Rectal smooth muscle tissue (tissue), 1 donor: ENCODE measurements around the gene DCLK3.

ENCODE experiments used
- H3K27ac ChIP-seq: one replicate; pipeline ENCODE4 v1.7.0; 2013; ENCODE audit warnings: low read depth, low read length, inconsistent platforms
- H3K27me3 ChIP-seq: one replicate; pipeline ENCODE4 v1.7.0; 2013; ENCODE audit warnings: low read length; ENCODE audit not compliant: control insufficient read depth, insufficient read depth
- H3K36me3 ChIP-seq: one replicate; pipeline ENCODE4 v1.7.0; 2013; ENCODE audit warnings: low read length; ENCODE audit not compliant: control insufficient read depth, insufficient read depth
- H3K4me1 ChIP-seq: one replicate; pipeline ENCODE4 v1.7.0; 2013; ENCODE audit warnings: low read length; ENCODE audit not compliant: control insufficient read depth, insufficient read depth
- H3K4me3 ChIP-seq: one replicate; pipeline ENCODE4 v1.7.0; 2013; ENCODE audit warnings: low read length
- H3K9ac ChIP-seq: one replicate; pipeline ENCODE4 v1.7.0; 2013; ENCODE audit warnings: low read length

Gene DCLK3

DNA sequence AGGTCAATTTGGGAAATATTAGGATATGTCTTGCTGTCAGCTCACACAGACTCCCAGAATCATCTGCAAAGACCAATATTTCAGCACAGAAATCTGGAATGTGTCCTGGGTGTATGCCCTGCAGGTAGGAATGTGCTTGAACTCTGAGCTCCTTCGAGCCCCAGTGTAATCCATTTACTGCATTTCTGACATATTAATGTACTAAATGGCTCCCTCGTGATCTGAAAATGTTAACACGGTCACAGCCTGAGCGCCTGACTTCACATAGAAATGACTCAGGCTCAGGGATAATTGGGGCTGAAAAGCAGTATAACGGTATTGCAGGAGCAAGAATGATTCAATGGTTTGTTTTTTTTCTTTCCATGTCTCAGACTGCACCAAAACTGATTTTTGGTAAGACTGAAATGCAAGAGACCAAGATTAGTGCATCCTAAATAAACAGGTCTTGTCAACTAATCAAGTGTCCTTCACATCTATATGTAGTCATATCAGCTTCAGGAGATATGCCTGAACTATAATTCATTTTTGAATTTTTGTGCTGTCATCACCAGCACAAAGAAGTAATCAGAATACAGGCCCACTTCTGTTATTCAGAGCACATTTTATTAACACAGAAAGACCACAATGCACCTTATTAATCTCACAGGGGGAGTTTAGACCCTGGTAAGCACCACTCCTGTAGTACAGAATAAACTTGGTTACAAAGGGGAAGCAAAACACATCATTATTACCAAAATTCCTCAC, 49.8 kb downstream of the DCLK3 start:
- H3K36me3 ChIP-seq = no peaks in the 10 kb centered on the region
- no peak overlapping the region for H3K9ac ChIP-seq
- no peak overlapping the region for H3K4me3 ChIP-seq
- H3K4me1 ChIP-seq = no peaks in the 10 kb centered on the region
- no peak overlapping the region for H3K27ac ChIP-seq
- no peaks in the 10 kb centered on the region for H3K27me3 ChIP-seq

DNA sequence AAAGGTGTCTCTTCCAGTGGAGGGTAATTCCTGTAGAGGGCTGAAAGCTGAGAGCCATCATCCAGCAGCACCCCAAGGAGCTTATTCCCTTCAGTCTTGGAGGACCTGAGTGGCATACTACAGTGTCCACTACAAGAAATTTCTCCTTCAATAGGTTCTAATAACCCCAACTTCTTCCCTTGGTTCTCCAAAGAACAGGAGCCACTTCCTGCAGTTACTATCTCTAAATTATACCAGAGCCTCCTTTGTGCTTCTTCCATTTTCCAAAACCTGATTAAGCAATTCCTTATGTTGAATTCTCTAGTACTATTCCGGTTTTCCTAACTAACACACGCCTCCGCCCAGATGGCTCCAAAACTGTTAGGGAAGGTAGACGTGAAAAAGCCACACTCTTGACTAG, 50.4 kb downstream of the DCLK3 start:
- no peaks in the 10 kb centered on the region for H3K27me3 ChIP-seq
- H3K36me3 ChIP-seq = no peaks in the 10 kb centered on the region
- H3K27ac ChIP-seq = no peak overlapping the region
- H3K9ac ChIP-seq = no peak overlapping the region
- H3K4me3 ChIP-seq = no peak overlapping the region
- no peaks in the 10 kb centered on the region for H3K4me1 ChIP-seq

DNA sequence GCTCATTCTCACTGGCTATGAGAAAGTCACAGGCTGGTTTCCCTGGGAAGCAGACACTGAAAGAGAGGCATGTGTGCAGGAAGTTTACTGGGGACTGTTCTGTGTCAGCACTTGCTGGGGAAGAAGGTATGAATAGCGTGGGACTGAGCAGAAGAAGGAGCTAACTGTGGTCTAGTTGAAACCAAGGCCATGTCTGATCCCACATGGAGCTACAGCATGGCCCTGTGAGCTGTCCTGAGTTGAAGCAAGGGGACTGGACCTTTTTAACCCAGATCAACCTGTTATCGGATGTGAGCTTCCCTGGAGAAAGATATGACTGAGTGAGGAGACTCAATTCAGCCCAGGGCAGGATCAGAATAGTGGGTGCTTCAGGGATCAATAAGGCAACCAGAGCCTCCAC, 53.7 kb downstream of the DCLK3 start:
- no peak overlapping the region for H3K9ac ChIP-seq
- H3K36me3 ChIP-seq = no peaks in the 10 kb centered on the region
- H3K4me3 ChIP-seq = no peak overlapping the region
- no peaks in the 10 kb centered on the region for H3K4me1 ChIP-seq
- no peak overlapping the region for H3K27ac ChIP-seq
- H3K27me3 ChIP-seq = no peaks in the 10 kb centered on the region

DNA sequence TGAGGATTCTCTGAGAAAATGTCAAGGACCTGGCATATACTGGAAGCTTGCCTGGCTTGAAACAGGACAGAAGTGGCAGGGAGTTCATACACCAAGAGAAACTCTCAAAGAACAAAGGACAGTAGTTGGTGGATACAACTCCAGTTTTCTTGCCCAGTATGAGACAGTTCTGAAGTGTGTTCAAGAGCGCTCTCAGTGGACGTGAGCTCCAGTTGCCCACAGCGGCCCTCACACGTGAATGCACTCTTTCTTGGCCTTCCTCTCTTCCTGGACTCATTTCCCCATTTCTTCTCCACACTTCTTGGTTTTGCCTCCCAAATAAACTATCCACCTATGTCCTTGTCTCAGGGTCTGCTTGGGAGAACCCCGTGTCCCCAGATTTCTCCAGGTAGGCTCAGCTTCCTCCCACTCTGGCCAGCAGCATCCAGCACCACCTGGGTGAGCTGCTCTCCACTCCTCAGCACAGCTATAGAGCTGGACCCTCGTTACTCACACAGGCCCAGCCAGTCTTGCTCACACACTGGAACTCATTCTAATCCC, 54.5 kb downstream of the DCLK3 start:
- H3K27ac ChIP-seq = no peak overlapping the region
- no peak overlapping the region for H3K4me3 ChIP-seq
- no peaks in the 10 kb centered on the region for H3K36me3 ChIP-seq
- no peak overlapping the region for H3K9ac ChIP-seq
- H3K4me1 ChIP-seq = no peaks in the 10 kb centered on the region
- H3K27me3 ChIP-seq = no peaks in the 10 kb centered on the region

DNA sequence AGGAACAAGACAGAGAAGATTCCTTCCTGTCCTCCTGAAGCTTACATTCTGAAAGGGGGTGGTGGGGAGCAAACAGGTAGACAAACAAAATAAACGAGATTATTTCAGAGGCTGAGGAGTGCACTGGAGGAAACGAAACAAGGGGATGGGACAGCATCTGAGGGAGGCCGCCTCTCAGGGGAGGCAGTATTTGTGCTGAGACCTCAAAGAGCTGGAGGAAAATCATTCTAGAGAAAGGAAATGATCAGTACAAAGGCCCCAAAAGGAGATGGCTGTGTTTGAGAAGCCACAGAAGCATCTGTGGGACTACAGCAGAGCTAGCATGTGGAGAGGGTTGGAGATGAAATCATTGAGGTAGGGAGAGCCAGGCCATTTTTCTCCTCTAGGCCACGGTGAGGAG, 55.1 kb downstream of the DCLK3 start:
- Histone ChIP-seq H3K9ac (no peak overlapping the region), H3K27me3 (no peaks in the 10 kb centered on the region), H3K4me1 (no peaks in the 10 kb centered on the region), H3K27ac (no peak overlapping the region), H3K36me3 (no peaks in the 10 kb centered on the region), H3K4me3 (no peak overlapping the region)

DNA sequence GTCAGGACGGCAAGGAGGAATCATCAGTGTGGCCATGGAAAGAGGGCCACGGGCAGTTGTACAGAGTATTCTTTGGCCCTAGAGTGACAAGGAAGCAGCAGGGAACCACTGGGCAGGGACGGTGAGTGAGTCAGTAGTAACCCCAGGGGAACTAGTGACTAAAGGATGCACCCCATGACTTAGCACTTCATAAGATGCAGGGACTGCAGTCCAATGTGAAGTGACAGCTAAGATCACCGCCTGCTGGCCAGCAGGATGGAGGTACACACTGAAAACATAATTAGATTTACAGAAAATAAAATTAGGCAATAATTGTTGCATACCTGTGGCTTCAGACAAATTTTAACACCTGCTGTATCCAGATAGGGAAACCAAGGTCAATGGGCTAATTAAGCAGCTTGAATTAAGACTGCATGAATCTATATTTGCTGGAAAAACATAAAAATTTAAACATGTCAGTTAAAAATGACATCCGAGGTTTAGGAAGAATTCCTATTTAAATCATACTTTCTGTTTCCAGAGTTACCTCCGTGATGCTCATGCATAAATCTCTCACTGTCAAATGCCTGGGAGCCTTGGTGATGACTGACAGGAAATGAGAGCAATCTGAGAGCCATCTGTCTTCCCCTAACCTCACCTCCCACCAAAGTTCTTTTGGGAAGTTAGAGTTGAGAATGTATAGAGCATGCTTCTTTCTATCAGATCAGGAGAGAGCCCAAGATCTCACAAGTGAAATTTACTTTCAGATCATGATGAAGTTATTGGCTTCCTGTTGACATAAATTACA, 56.5 kb downstream of the DCLK3 start:
- Histone ChIP-seq H3K36me3 (no peaks in the 10 kb centered on the region), H3K27me3 (no peaks in the 10 kb centered on the region), H3K27ac (no peak overlapping the region), H3K4me1 (no peaks in the 10 kb centered on the region), H3K4me3 (no peak overlapping the region), H3K9ac (no peak overlapping the region)

DNA sequence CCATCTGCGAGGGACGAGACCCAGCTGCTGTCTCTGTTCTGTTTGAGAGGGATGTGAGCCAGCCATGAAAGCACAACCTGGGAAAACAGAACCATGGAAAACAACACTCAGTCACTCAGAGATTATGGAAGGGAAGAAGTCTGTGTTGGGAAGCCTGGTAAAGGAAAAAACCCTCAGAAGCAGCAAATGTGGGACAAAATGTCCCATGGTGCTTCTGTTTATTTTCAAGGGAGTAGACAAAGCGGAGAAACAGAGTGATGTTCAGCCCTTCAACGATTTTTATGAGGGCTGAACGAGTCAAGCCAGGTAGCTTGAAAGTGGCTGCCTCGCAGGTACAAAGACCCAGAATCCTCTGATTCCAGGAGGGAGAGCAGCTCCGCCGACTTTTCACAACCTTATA, 59.3 kb downstream of the DCLK3 start:
- no peaks in the 10 kb centered on the region for H3K4me1 ChIP-seq
- no peak overlapping the region for H3K9ac ChIP-seq
- no peaks in the 10 kb centered on the region for H3K27me3 ChIP-seq
- no peak overlapping the region for H3K4me3 ChIP-seq
- no peak overlapping the region for H3K27ac ChIP-seq
- no peaks in the 10 kb centered on the region for H3K36me3 ChIP-seq

DNA sequence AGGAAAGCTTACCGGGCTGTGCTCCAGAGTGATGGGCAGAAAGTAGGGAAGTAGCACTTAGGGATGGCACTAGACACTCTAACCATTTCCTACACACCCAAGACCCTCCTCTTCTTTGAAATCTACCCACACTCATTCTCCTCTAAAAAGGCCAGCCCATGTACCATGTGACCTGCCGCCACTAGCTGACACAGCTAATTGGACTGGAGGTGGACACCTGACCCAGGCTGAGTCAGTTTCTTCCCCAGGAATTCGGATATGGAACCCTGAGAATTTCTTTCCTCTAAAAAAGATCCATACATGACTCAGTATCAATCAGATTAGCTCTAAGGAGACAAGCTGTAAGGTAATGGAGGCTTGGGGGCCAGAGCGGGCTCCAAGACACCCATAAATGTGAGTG, 60.1 kb downstream of the DCLK3 start:
- no peaks in the 10 kb centered on the region for H3K4me1 ChIP-seq
- no peaks in the 10 kb centered on the region for H3K36me3 ChIP-seq
- no peak overlapping the region for H3K4me3 ChIP-seq
- H3K9ac ChIP-seq = no peak overlapping the region
- no peak overlapping the region for H3K27ac ChIP-seq
- H3K27me3 ChIP-seq = no peaks in the 10 kb centered on the region

DNA sequence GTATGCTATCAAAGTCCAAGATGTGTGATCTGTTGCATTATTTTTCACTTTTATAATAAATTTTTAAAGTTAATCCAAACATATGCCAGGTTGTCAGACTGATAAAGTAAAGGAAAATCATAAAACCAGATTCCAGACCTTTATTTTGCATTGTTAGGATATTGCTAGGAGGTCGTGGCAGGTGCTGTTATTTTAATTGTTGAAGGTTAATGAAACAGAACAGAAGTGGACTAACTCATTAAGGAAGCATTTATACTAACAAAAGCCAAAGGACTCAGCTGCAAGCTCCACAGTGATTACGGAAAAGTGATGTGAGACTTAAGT, 63.1 kb downstream of the DCLK3 start:
- Histone ChIP-seq H3K9ac (no peak overlapping the region), H3K4me3 (no peak overlapping the region), H3K4me1 (no peaks in the 10 kb centered on the region), H3K36me3 (no peaks in the 10 kb centered on the region), H3K27me3 (no peaks in the 10 kb centered on the region), H3K27ac (no peak overlapping the region)

DNA sequence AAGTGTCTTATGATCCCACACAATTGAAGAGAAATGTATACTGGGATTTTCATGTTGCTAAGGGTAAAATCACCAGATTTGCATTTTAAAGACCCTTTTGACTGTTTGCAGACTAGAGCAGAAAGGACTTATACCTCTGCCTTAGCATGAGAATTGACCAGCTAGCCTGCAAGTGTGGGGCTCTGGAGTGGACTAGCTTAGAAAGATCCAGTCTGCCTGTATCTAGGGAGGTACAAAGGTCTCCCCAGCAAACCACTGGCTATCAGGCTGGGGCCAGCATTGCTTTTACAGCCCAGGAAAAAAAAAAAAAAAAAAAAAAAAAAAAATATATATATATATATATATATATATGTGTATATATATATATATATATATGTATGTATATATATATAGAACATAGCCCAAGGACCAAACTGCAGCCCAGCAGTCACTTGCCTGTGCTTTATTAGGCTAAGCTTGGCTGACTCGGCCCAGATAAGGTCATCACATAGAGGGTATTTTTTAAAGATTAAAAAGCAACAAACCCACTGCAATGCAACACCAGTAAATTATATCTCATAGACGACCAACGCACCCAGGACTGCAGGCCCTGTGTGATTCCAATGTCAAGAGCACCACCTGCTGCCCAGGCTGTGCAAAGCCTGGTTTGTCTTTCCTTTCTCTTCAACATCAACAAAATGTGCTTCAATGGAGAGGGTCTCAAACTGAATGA, 63.7 kb downstream of the DCLK3 start:
- no peaks in the 10 kb centered on the region for H3K4me1 ChIP-seq
- H3K9ac ChIP-seq = no peak overlapping the region
- H3K36me3 ChIP-seq = no peaks in the 10 kb centered on the region
- H3K4me3 ChIP-seq = no peak overlapping the region
- H3K27ac ChIP-seq = no peak overlapping the region
- H3K27me3 ChIP-seq = no peaks in the 10 kb centered on the region

DNA sequence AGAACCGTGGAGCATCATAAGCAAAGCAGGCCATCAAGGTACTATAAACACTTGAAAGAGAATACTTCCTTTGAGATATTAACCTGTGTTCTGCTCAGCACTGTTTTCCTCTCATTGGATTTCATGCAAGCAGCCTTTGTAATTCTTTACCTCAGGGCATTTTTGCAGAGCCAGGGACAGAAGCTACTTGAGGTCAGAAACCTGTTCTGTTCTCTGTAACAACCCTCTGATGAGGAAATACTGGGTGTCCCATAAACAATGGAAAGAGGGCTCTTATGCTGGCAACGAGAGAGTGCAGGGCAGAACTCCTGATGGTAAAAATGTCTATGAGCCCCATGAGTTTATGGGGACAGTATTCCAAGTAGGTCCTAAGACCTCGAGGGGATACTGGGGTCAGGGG, 66.0 kb downstream of the DCLK3 start:
- Histone ChIP-seq H3K9ac (no peak overlapping the region), H3K36me3 (no peaks in the 10 kb centered on the region), H3K4me1 (no peaks in the 10 kb centered on the region), H3K27me3 (no peaks in the 10 kb centered on the region), H3K4me3 (no peak overlapping the region), H3K27ac (no peak overlapping the region)

DNA sequence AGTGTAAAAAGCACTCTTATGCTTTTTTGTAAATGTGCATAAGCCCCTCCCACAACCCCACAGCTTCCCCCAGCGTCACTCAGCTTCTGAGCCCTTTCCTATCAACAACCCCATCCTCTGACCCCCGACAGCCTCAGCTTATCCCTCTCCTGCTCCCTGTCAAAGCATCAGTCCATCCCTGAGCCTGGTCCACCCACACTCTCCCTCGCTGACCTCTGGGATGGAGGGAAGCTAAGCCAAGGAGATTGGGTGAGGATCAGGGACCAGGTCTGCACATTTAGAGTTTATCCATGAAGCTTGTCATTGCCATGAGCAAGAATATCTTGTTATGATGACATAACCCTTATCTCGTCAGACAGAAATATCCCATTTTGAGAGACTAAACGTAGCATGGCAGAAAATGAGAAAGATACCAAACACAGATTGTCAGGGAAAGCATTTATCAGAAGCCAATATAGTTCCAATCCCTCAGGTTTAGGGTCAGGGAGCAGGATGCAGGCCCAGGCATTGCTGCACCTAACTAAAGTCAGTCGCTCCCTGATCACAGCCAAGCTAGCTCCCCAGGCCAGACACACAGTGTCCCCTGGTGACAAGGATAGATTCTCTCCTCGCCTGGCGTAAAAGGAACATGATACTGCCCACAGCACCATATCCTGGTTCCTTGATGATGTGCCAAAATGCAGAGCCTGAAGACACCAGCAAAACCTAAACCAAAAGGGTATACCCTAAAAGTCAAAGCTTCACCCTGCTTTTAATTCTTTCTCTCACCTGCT, 66.9 kb downstream of the DCLK3 start:
- Histone ChIP-seq H3K27ac (no peak overlapping the region), H3K36me3 (no peaks in the 10 kb centered on the region), H3K4me3 (no peak overlapping the region), H3K27me3 (no peaks in the 10 kb centered on the region), H3K9ac (no peak overlapping the region), H3K4me1 (no peaks in the 10 kb centered on the region)
